Testis (tissue), 3 donors: ENCODE data around the gene GATAD2B. TPM values are rescaled to one million over a fixed set of nuclear protein-coding genes. Genes with fewer than 3 reads are reported as not detected.

ENCODE experiments used
- DNase-seq: peaks from one replicate; pipeline ENCODE4 v3.0.0-alpha.2; 2019
- H3K27ac ChIP-seq, 2 donors: fragments of 200-600 bp; sonication (generic); one replicate each; pipeline ENCODE4 v1.5.1; 2019
- H3K27me3 ChIP-seq: fragments of 200-600 bp; sonication (generic); one replicate; pipeline ENCODE4 v1.5.1; 2019
- H3K36me3 ChIP-seq: fragments of 200-600 bp; sonication (generic); one replicate; pipeline ENCODE4 v1.5.1; 2017; ENCODE audit warnings: low read depth; ENCODE audit errors: missing control alignments
- H3K4me1 ChIP-seq: fragments of 200-600 bp; sonication (generic); one replicate; pipeline ENCODE4 v1.5.1; 2019
- H3K4me3 ChIP-seq, 2 donors: fragments of 200-600 bp; sonication (generic); one replicate each; pipeline ENCODE4 v1.5.1; 2017 to 2019
- H3K9me3 ChIP-seq: fragments of 200-600 bp; sonication (generic); one replicate; pipeline ENCODE4 v1.5.1; 2017
- POLR2A ChIP-seq: fragments of 450-650 bp; IDR thresholded peaks from one replicate; pipeline ENCODE4 v1.6.1; 2017; ENCODE audit warnings: antibody characterized with exemption, mild to moderate bottlenecking, moderate library complexity
- WGBS, 2 donors: methylation state at CpG; one replicate each; pipeline ENCODE4 v1.1.5; 2018; 5-methylcytosine and 5-hydroxymethylcytosine counted together
- intact Hi-C: fragments of 100-400 bp; cut with DNase I; formaldehyde crosslinking; loops from one replicate; pipeline ENCODE4 v1.15.1; 2023; ENCODE audit warnings: low total_unique reads
- polyA plus RNA-seq: library from polyadenylated mRNA; stranded (reverse); fragments of 350-450 nt; fragmentation: Illumina TruSeq; extraction: RNeasy Lipid Tissue Mini Kit (QIAGEN cat#74804); gene quantifications from one replicate; pipeline ENCODE4 v1.2.3, GENCODE V29; 2014; ENCODE audit warnings: low read depth, low replicate concordance; ENCODE audit not compliant: insufficient read depth
- total RNA-seq, 2 donors: library from RNA; depleted of rRNA; stranded (reverse); fragments of >200 nt; gene quantifications; one replicate each; pipeline ENCODE4 v1.2.3, GENCODE V29; 2016
- TF ChIP-seq, protein P1 (sequence below), 3 experiments: fragments of 450-650 bp in 2 of 3; fragments of 200-600 bp in 1 of 3; sonication (generic) in 1 of 3; IDR thresholded peaks; one replicate each; pipeline ENCODE4 v1.5.1; 2016 to 2019; ENCODE audit warnings: antibody characterized with exemption in 3 of 3, mild to moderate bottlenecking in 2 of 3, moderate library complexity in 1 of 3

GATAD2B gene
- total and polyA plus RNA-seq, 3 donors from 2014 or later, result 26.5 to 37.4 (median 32.1) TPM

DNA sequence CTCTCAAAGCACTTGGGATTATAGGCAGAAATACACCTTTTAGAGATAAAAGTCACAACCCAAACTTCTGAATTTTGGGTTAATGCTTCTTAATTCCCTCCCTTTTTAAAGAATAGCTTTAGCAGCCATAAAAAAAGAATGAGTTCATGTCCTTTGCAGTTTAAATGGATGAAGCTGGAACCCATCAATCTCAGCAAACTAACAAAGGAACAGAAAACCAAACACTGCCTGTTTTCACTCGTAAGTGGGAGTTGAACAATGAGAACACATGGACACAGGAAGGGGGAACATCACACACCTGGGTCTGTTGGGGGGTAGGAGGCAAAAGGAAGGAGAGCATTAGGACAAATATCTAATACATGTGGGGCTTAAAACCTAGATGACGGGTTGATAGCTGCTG lies 91.7 kb downstream of the GATAD2B start:
- Histone ChIP-seq H3K27me3 (no peaks in the 10 kb centered on the region), H3K4me3 (no peak overlapping the region), H3K27ac (no peak overlapping the region), H3K4me1 (no peaks in the 10 kb centered on the region), H3K36me3 (no peaks in the 10 kb centered on the region), H3K9me3 (no peaks in the 10 kb centered on the region)
- intact Hi-C loops, result no loop called here
- no peak for DNase-seq
- TF ChIP-seq, protein P1, sequence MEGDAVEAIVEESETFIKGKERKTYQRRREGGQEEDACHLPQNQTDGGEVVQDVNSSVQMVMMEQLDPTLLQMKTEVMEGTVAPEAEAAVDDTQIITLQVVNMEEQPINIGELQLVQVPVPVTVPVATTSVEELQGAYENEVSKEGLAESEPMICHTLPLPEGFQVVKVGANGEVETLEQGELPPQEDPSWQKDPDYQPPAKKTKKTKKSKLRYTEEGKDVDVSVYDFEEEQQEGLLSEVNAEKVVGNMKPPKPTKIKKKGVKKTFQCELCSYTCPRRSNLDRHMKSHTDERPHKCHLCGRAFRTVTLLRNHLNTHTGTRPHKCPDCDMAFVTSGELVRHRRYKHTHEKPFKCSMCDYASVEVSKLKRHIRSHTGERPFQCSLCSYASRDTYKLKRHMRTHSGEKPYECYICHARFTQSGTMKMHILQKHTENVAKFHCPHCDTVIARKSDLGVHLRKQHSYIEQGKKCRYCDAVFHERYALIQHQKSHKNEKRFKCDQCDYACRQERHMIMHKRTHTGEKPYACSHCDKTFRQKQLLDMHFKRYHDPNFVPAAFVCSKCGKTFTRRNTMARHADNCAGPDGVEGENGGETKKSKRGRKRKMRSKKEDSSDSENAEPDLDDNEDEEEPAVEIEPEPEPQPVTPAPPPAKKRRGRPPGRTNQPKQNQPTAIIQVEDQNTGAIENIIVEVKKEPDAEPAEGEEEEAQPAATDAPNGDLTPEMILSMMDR (IDR thresholded peaks at IDR 0.05), result no peak
- TF ChIP-seq POLR2A, result no peak
- WGBS, 2 donors, result 75 to 81% methylated on average over 2 of the region's 2 CpGs

DNA sequence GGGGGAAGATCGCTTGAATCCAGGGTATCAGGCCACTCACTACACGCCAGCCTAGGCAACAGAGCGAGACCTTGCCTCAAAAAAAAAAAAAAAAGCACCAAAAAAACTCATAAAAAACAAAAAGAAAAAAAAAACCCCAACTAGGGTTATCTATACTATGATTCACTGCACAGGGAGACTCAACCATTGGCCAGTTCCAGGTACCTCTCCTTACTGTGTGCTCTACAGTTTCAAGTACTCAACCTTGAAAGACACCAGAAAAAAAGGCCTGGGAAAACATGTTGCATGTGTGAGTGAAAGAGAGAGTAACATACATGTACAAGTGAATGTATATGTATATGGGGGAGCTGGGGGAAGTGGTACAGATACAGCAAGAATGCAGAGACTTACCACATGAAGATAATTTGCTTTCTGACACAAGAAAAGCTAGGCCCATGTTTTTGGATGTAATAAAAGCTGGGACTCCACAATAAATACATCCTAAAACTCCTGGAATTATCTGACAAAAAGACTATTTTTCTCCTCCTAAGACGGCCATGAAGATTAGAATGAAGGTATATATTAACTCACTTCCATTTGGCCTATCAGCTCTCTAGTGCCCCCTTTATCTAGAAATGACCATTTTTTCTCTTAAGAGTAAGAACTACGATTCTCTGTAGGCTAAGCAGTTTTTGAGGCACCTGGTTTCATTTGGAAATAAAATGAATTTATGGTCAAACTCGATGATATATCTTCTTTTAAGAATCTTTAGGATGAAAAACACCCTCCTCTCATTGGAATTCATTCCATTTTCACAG lies 95.4 kb downstream of the GATAD2B start:
- intact Hi-C loops, result no loop called here
- no peak for DNase-seq
- Histone ChIP-seq H3K36me3 (no peaks in the 10 kb centered on the region), H3K4me1 (peaks cover 5% of the 10 kb centered on the region), H3K27ac (no peak overlapping the region), H3K27me3 (no peaks in the 10 kb centered on the region), H3K9me3 (no peaks in the 10 kb centered on the region), H3K4me3 (no peak overlapping the region)
- 86 to 88% methylated on average over 6 of the region's 6 CpGs for WGBS, 2 donors
- TF ChIP-seq, protein P1 (IDR thresholded peaks at IDR 0.05), result no peak
- no peak for TF ChIP-seq POLR2A

DNA sequence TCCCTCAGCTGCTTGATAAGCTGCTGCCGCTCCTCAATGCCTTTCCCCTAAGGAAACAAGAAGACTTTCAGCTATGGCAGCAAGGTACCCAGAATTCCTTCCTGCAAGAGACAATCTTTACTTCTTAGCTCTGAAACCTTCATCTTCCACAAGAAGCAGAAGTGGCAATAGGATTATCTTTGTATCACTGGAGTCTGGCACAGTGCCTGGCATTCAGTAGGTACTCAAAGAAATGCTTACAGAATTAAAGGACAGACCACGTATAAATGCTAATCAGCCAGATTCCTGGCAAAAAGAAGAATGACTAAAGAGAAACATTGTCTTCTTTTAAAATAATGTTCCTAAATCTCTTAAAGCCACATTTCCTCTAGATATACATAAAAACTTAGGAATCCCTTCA lies 103.9 kb downstream of the GATAD2B start:
- H3K27me3 ChIP-seq, result no peaks in the 10 kb centered on the region
- no peak overlapping the region for H3K4me3 ChIP-seq
- no peak overlapping the region for H3K27ac ChIP-seq
- no peaks in the 10 kb centered on the region for H3K36me3 ChIP-seq
- WGBS, 2 donors, result 56 to 58% methylated on average over 2 of the region's 2 CpGs
- intact Hi-C loops, result no loop called here
- DNase-seq, result peak; percentile 74
- no peaks in the 10 kb centered on the region for H3K9me3 ChIP-seq
- TF ChIP-seq, protein P1 (IDR thresholded peaks at IDR 0.05), result no peak
- no peak for TF ChIP-seq POLR2A
- H3K4me1 ChIP-seq, result no peaks in the 10 kb centered on the region

DNA sequence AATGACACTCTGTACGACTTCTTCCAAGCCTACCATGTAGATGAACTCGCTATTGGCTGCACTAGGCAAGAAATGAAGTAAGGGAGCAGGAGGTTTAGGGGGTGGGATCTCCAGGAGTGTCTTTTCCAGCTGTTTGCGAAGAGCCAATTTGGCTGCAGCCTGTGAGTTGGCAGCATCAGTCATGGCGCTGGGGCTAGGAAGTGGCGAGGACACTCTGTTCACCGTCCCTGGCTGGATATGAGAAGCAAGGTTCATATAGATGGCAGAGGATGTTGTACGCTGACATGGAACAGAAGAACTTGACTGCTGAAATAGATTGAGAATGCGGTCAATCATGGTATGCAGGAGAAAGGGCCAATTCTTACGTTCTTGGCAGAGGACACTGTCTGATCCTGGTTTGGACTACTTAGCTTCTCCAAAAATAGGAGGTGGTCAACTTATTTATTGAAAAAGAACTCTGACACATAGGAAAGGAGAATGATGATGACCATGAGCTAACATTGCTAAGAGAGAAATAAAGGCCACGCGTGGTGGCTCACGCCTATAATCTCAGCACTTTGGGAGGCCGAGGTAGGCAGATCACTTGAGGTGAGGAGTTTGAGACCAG lies 106.4 kb downstream of the GATAD2B start:
- no peaks in the 10 kb centered on the region for H3K36me3 ChIP-seq
- H3K4me1 ChIP-seq, result no peaks in the 10 kb centered on the region
- TF ChIP-seq POLR2A, result no peak
- TF ChIP-seq, protein P1 (IDR thresholded peaks at IDR 0.05), result no peak
- 78 to 88% methylated on average over 13 of the region's 13 CpGs for WGBS, 2 donors
- no peak overlapping the region for H3K4me3 ChIP-seq
- H3K27me3 ChIP-seq, result no peaks in the 10 kb centered on the region
- no peak for DNase-seq
- intact Hi-C loops, result no loop called here
- H3K9me3 ChIP-seq, result no peaks in the 10 kb centered on the region
- H3K27ac ChIP-seq, result no peak overlapping the region
